ENCODE measurements around the gene PDLIM7.
A peak's percentile ranks its signal among the peaks of the same experiment; 100 is the strongest.
"Not testable (repeated sequence)": the region's sequence is repeated elsewhere in the genome, so short reads cannot be mapped to it uniquely, and the experiment has no call there.

Gene PDLIM7

GRCh38 chr5:177495243-177496060 lies 2.0 kb downstream of the PDLIM7 start:
- no peak for DNase-seq (ENCODE audit: low read depth, low spot score)

GRCh38 chr5:177494346-177495195 lies 2.8 kb downstream of the PDLIM7 start:
- H3K4me3 ChIP-seq (ENCODE audit: low read length) = no peak overlapping the region
- DNase-seq (ENCODE audit: low read depth, low spot score) = no peak

More at GRCh38 chr5:177495243-177496060, 2.0 kb downstream of the PDLIM7 start:
- H3K4me3 ChIP-seq (ENCODE audit: low read length) = no peak overlapping the region

GRCh38 chr5:177493795-177494345 lies 3.5 kb downstream of the PDLIM7 start:
- no peak for DNase-seq (ENCODE audit: low read depth, low spot score)
- H3K4me3 ChIP-seq (ENCODE audit: low read length) = no peak overlapping the region

- no peak overlapping the region for H3K4me3 ChIP-seq (ENCODE audit: low read length)
- DNase-seq (ENCODE audit: low read depth, low spot score) = no peak
Measured at GRCh38 chr5:177492841-177493240, 4.6 kb downstream of the PDLIM7 start.

GRCh38 chr5:177491983-177492746 lies 5.2 kb downstream of the PDLIM7 start:
- no peak for DNase-seq (ENCODE audit: low read depth, low spot score)
- no peak overlapping the region for H3K4me3 ChIP-seq (ENCODE audit: low read length)

- peak; percentile 75 for DNase-seq (ENCODE audit: low read depth, low spot score)
- no peak overlapping the region for H3K4me3 ChIP-seq (ENCODE audit: low read length)
Measured at GRCh38 chr5:177491429-177491945, 5.9 kb downstream of the PDLIM7 start.

GRCh38 chr5:177490992-177491391 lies 6.4 kb downstream of the PDLIM7 start:
- H3K4me3 ChIP-seq (ENCODE audit: low read length) = no peak overlapping the region
- DNase-seq (ENCODE audit: low read depth, low spot score) = no peak

- H3K4me3 ChIP-seq (ENCODE audit: low read length) = no peak overlapping the region
- DNase-seq (ENCODE audit: low read depth, low spot score) = no peak
Measured at GRCh38 chr5:177490311-177490991, 7.0 kb downstream of the PDLIM7 start.

GRCh38 chr5:177489119-177489716 lies 8.2 kb downstream of the PDLIM7 start:
- no peak overlapping the region for H3K4me3 ChIP-seq (ENCODE audit: low read length)
- no peak for DNase-seq (ENCODE audit: low read depth, low spot score)

GRCh38 chr5:177487975-177488374 lies 9.4 kb downstream of the PDLIM7 start:
- DNase-seq (ENCODE audit: low read depth, low spot score) = no peak

GRCh38 chr5:177487144-177487543 lies 10.3 kb downstream of the PDLIM7 start:
- no peak for DNase-seq (ENCODE audit: low read depth, low spot score)
- H3K4me3 ChIP-seq (ENCODE audit: low read length) = no peak overlapping the region

More at GRCh38 chr5:177487975-177488374, 9.4 kb downstream of the PDLIM7 start:
- H3K4me3 ChIP-seq (ENCODE audit: low read length) = no peak overlapping the region

GRCh38 chr5:177486256-177486655 lies 11.1 kb downstream of the PDLIM7 start:
- no peak overlapping the region for H3K4me3 ChIP-seq (ENCODE audit: low read length)
- no peak for DNase-seq (ENCODE audit: low read depth, low spot score)

- DNase-seq (ENCODE audit: low read depth, low spot score); H3K4me3 ChIP-seq (ENCODE audit: low read length): not testable (repeated sequence)
Measured at GRCh38 chr5:177485753-177486152, 11.7 kb downstream of the PDLIM7 start.

- no peak for DNase-seq (ENCODE audit: low read depth, low spot score)
- no peak overlapping the region for H3K4me3 ChIP-seq (ENCODE audit: low read length)
Measured at GRCh38 chr5:177484902-177485549, 12.4 kb downstream of the PDLIM7 start.

GRCh38 chr5:177483994-177484901 lies 13.2 kb downstream of the PDLIM7 start:
- H3K4me3 ChIP-seq (ENCODE audit: low read length) = no peak overlapping the region
- DNase-seq (ENCODE audit: low read depth, low spot score) = no peak

- no peak for DNase-seq (ENCODE audit: low read depth, low spot score)
- no peak overlapping the region for H3K4me3 ChIP-seq (ENCODE audit: low read length)
Measured at GRCh38 chr5:177483042-177483441, 14.4 kb downstream of the PDLIM7 start.
